ENCODE results near the gene CAMSAP2.

The CAMSAP2 gene

GRCh38 chr1:200901796-200902444, 163.2 kb downstream of the CAMSAP2 start:
- DNase-seq: no peak

GRCh38 chr1:200903793-200904192, 165.1 kb downstream of the CAMSAP2 start:
- DNase-seq: no peak

GRCh38 chr1:200904772-200905171, 166.1 kb downstream of the CAMSAP2 start:
- no peak for DNase-seq

- DNase-seq: no peak
Observed at GRCh38 chr1:200905411-200906052, 166.8 kb downstream of the CAMSAP2 start.

- no peak for DNase-seq
Observed at GRCh38 chr1:200906491-200906890, 167.8 kb downstream of the CAMSAP2 start.

GRCh38 chr1:200907611-200908097, 169.0 kb downstream of the CAMSAP2 start:
- DNase-seq: no peak

- no peak for DNase-seq
Observed at GRCh38 chr1:200908191-200908868, 169.6 kb downstream of the CAMSAP2 start.

- no peak for DNase-seq
Observed at GRCh38 chr1:200909071-200909470, 170.4 kb downstream of the CAMSAP2 start.

- no peak for DNase-seq
Observed at GRCh38 chr1:200909757-200910239, 171.1 kb downstream of the CAMSAP2 start.
